Gastroesophageal sphincter (tissue), 3 donors: Measurements from ENCODE around the gene ROCK2.

Experiments used
- EP300 ChIP-seq: sonication (generic); formaldehyde crosslinking; IDR thresholded peaks from one replicate; pipeline ENCODE4 v1.6.1; 2017; ENCODE audit warnings: antibody characterized with exemption, mild to moderate bottlenecking
- POLR2A ChIP-seq, 2 donors: fragments of 450-650 bp; IDR thresholded peaks; one replicate each; pipeline ENCODE4 v1.6.1; 2017; ENCODE audit warnings: antibody characterized with exemption in 2 of 2, mild to moderate bottlenecking in 2 of 2, moderate library complexity in 1 of 2
- POLR2AphosphoS5 ChIP-seq: sonication (generic); formaldehyde crosslinking; IDR thresholded peaks from one replicate; pipeline ENCODE4 v1.6.1; 2017; ENCODE audit warnings: antibody characterized with exemption
- TF ChIP-seq, protein P1 (sequence below), 4 experiments: fragments of 200-600 bp in 2 of 4; fragments of 450-650 bp in 2 of 4; sonication (generic) in 1 of 4; IDR thresholded peaks; one replicate each; pipeline ENCODE4 v1.5.1; 2017 to 2019; ENCODE audit warnings: antibody characterized with exemption in 4 of 4, mild to moderate bottlenecking in 2 of 4, moderate library complexity in 2 of 4

DNA sequence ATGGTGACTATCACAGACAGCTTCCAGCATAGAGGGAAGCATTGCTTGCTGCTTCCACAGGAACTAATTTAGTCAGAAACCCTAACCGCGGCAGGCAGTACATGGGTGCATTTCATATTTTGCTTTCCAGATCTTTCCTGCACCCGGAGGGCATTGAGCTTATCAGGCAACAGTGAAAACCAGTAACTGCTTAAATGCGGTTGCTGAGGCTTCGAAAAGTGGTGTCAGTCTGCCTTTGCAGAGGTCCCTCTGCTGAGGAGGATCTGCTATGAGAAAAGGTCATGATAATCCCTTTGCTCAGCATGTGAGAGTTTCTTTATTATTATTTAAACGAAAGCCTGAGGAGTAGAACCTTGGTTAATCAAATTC, 44.6 kb upstream of the ROCK2 start:
- TF ChIP-seq, protein P1, sequence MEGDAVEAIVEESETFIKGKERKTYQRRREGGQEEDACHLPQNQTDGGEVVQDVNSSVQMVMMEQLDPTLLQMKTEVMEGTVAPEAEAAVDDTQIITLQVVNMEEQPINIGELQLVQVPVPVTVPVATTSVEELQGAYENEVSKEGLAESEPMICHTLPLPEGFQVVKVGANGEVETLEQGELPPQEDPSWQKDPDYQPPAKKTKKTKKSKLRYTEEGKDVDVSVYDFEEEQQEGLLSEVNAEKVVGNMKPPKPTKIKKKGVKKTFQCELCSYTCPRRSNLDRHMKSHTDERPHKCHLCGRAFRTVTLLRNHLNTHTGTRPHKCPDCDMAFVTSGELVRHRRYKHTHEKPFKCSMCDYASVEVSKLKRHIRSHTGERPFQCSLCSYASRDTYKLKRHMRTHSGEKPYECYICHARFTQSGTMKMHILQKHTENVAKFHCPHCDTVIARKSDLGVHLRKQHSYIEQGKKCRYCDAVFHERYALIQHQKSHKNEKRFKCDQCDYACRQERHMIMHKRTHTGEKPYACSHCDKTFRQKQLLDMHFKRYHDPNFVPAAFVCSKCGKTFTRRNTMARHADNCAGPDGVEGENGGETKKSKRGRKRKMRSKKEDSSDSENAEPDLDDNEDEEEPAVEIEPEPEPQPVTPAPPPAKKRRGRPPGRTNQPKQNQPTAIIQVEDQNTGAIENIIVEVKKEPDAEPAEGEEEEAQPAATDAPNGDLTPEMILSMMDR (IDR thresholded peaks at IDR 0.05) = no peak
- TF ChIP-seq POLR2A (IDR thresholded peaks at IDR 0.05) (no peak), EP300 (no peak), POLR2AphosphoS5 (no peak)
